SH-SY5Y (cell line): ENCODE results near the gene HOXD4.

ENCODE experiments used
- GATA2 ChIP-seq: IDR thresholded peaks from 2 replicates; pipeline ENCODE4 v1.6.1; 2011; ENCODE audit warnings: mild to moderate bottlenecking, low read depth, low read length
- GATA3 ChIP-seq: IDR thresholded peaks from 2 replicates; pipeline ENCODE4 v1.6.1; 2011; ENCODE audit warnings: low read depth, mild to moderate bottlenecking, low read length, moderate library complexity

GRCh38 chr2:176135035-176135440 lies 16.3 kb upstream of the HOXD4 start:
- TF ChIP-seq GATA2 (no peak), GATA3 (no peak)
